Mucosa of descending colon (tissue), 3 donors: ENCODE results near the gene ANKRD24. TPM values are rescaled to one million over a fixed set of nuclear protein-coding genes. Genes with fewer than 3 reads are reported as not detected.

ENCODE experiments used
- ATAC-seq: fragments of 200-7000 bp; cut with Tn5 transposase; one replicate; pipeline ENCODE4 v1.9.1; 2020; ENCODE audit warnings: mild to moderate bottlenecking, moderate library complexity
- DNase-seq, 3 donors: peaks; one replicate each; pipeline ENCODE4 v3.0.0-alpha.2; 2020
- H3K36me3 ChIP-seq: fragments of 200-600 bp; one replicate; pipeline ENCODE4 v1.8.0; 2021; ENCODE audit warnings: low read depth, mild to moderate bottlenecking
- H3K4me1 ChIP-seq: fragments of 200-600 bp; one replicate; pipeline ENCODE4 v1.8.0; 2021; ENCODE audit warnings: low read depth, mild to moderate bottlenecking
- H3K4me3 ChIP-seq: fragments of 200-600 bp; one replicate; pipeline ENCODE4 v1.8.0; 2021; ENCODE audit warnings: mild to moderate bottlenecking
- H3K9me3 ChIP-seq: fragments of 200-600 bp; one replicate; pipeline ENCODE4 v1.8.0; 2021; ENCODE audit warnings: mild to moderate bottlenecking
- CTCF ChIP-seq: fragments of 200-600 bp; IDR thresholded peaks from one replicate; pipeline ENCODE4 v1.8.0; 2022; ENCODE audit warnings: antibody characterized with exemption, mild to moderate bottlenecking
- intact Hi-C, 2 donors: fragments of 100-400 bp; cut with DNase I in 1 of 2; cut with micrococcal nuclease in 1 of 2; formaldehyde crosslinking; loops; one replicate each; pipeline versions ENCODE4 v1.11.0 to v1.11.1; 2022; cut with DNase I, micrococcal nuclease
- total RNA-seq, 3 donors: library from RNA; stranded (reverse); fragmentation: NEBNext Ultra II Directional in 2 of 3; extraction: Animal tissue kit (Norgen Biotek cat#: 25700) in 2 of 3; gene quantifications; one replicate each; pipeline versions ENCODE4 v1.2.1 to v1.2.4, GENCODE V29; 2021 to 2023
- donor health status: DM: no; HTN: no; CAD: no; lungs with moderate emphysema.
- donor health status: DM: no; HTN: no; CAD: no.
- donor health status: DM: no; HTN: yes; CAD: no.

Gene ANKRD24
- total RNA-seq, 3 donors from 2014 or later = 0.95 to 2.7 (median 1.3) TPM

GRCh38 chr19:4175669-4175931 is 6.9 kb upstream of the ANKRD24 start:
- DNase-seq = no peak
- no peak for ATAC-seq
- TF ChIP-seq CTCF = no peak
- Histone ChIP-seq H3K4me3 (no peak overlapping the region), H3K4me1 (peaks cover 20% of the 10 kb centered on the region), H3K9me3 (no peaks in the 10 kb centered on the region), H3K36me3 (no peaks in the 10 kb centered on the region)
- intact Hi-C loops = no loop called here

GRCh38 chr19:4177146-4177545 is 5.3 kb upstream of the ANKRD24 start:
- H3K4me1 ChIP-seq = peaks cover 31% of the 10 kb centered on the region
- no peaks in the 10 kb centered on the region for H3K36me3 ChIP-seq
- no peak for DNase-seq
- no peak for TF ChIP-seq CTCF
- no peak for ATAC-seq
- no peaks in the 10 kb centered on the region for H3K9me3 ChIP-seq
- intact Hi-C loops = no loop called here
- no peak overlapping the region for H3K4me3 ChIP-seq

GRCh38 chr19:4178990-4179389 is 3.5 kb upstream of the ANKRD24 start:
- no peak for TF ChIP-seq CTCF
- intact Hi-C loops = no loop called here
- DNase-seq = no peak

GRCh38 chr19:4181053-4181508 is 1.4 kb upstream of the ANKRD24 start:
- Histone ChIP-seq H3K36me3 (no peaks in the 10 kb centered on the region), H3K4me1 (peaks cover 23% of the 10 kb centered on the region), H3K9me3 (no peaks in the 10 kb centered on the region), H3K4me3 (no peak overlapping the region)
- ATAC-seq (peak; percentile 75), DNase-seq (peak in 2 of 3 donors; percentile 41 to 50)
- intact Hi-C loops = no loop called here
- no peak for TF ChIP-seq CTCF

More at GRCh38 chr19:4178990-4179389, 3.5 kb upstream of the ANKRD24 start:
- Histone ChIP-seq H3K4me1 (peaks cover 33% of the 10 kb centered on the region), H3K9me3 (no peaks in the 10 kb centered on the region), H3K36me3 (no peaks in the 10 kb centered on the region), H3K4me3 (no peak overlapping the region)
- ATAC-seq = no peak

GRCh38 chr19:4183967-4184717 is 1.7 kb downstream of the ANKRD24 start:
- Histone ChIP-seq H3K9me3 (no peaks in the 10 kb centered on the region), H3K4me3 (no peak overlapping the region), H3K36me3 (no peaks in the 10 kb centered on the region), H3K4me1 (peaks cover 23% of the 10 kb centered on the region)
- intact Hi-C loops = no loop called here
- ATAC-seq (no peak), DNase-seq (no peak)
- TF ChIP-seq CTCF = no peak
